AML-193 (cell line): ENCODE results near the gene KTN1.

ENCODE experiments used
- DNase-seq, 2 experiments: peaks; one replicate each; lab custom pipeline; 2025; lab: John Stamatoyannopoulos, UW

The KTN1 gene

GRCh38 chr14:55681096-55681495 is 101.1 kb downstream of the KTN1 start:
- DNase-seq = no peak

- no peak for DNase-seq
Observed at GRCh38 chr14:55684956-55685584, 105.1 kb downstream of the KTN1 start.

- no peak for DNase-seq
Observed at GRCh38 chr14:55686713-55687112, 106.7 kb downstream of the KTN1 start.

DNA sequence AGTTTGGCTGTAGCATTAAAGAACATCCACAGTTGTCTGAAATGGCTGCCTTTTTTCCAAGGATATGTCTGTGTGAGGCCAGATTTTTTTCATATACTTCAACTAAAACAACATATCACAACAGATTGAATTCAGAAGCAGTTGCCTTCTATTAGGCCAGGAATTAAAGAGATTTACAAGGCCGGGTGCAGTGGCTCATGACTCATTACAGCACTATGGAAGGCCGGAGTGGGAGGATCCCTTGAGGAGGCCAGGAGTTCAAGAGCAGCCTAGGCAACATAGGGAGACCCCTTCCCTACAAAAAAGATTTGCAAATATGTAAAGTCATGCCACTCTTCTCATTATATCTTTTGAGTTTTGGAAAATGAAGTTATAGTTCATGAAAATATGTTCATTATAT is 108.6 kb downstream of the KTN1 start:
- DNase-seq = no peak

- no peak for DNase-seq
Observed at GRCh38 chr14:55689981-55690871, 110.2 kb downstream of the KTN1 start.

DNA sequence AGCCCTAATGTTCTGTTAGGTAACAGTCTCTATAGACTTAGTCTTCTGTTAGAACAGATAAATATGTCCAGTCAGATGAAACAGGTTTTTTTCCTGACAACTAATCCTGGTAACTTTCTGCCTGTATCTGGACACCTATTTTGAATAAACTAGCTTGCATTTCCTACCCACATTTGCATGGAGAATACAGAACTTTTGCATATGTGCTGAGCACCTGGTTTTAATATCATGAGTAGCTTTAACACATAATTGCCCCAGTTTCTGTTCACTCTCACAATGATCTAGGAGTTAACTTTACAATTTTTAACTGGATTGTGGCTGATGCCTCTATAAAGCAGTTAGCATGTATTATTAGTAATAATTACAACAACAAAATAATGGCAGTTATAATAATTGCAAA is 111.7 kb downstream of the KTN1 start:
- DNase-seq = no peak

GRCh38 chr14:55693904-55694303 is 113.9 kb downstream of the KTN1 start:
- DNase-seq = no peak

GRCh38 chr14:55697414-55697861 is 117.4 kb downstream of the KTN1 start:
- DNase-seq = no peak

DNA sequence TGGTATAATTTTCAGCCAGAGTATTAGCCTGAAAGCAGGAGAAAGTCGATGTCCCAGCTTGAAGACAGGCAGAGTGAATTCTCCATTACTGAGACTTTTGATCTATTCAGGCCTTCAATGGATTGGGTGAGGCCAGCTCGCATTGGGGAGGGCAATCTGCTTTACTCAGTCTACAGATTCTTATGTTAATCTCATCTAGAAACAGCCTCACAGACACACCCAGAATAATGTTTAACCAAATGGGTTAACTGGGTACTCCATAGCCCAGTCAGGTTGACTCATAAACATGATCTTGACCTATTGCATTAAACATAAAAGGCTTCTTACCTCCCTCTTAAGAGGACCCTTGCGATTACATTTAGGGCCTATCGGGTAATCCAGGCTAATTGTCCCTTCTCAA is 118.0 kb downstream of the KTN1 start:
- DNase-seq = no peak

- DNase-seq = no peak
Observed at GRCh38 chr14:55699131-55700057, 119.4 kb downstream of the KTN1 start.

GRCh38 chr14:55701638-55702037 is 121.6 kb downstream of the KTN1 start:
- DNase-seq = no peak

DNA sequence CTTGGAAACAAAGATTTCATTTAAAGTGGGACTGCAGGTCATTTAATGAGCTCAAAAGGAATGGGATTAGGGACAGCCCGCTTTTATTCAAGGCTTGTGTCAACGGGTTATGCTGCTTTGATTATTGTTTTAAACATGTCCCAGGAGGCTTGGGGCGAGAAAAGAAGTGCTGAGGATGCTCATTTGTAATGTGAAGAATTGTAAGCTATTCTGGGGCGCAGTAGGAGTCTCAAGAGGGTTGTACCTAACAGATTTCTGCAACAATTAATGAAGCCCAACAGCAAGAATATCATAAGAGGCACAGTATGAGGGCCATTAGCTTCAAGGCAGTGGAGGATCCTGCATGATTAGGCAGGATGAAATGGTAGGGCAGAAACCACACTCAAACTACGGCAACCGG is 122.5 kb downstream of the KTN1 start:
- no peak for DNase-seq

- no peak for DNase-seq
Observed at GRCh38 chr14:55704654-55705053, 124.6 kb downstream of the KTN1 start.

GRCh38 chr14:55705651-55706364 is 125.8 kb downstream of the KTN1 start:
- DNase-seq = no peak

DNA sequence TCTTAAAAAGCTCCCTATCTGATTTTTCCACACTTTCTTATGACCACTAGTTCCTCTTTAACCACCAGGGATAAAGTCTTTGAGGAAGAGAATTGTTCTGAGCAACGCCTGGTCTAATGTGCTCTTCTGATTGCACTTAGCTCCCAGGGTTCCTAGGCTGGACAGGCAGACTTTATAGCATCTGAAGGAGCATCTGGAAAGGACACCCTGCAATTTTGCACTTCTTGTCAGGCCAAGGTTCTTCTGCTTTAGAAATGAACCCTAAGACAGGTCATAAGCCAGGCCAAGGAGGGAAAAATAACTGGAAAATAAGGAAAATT is 126.3 kb downstream of the KTN1 start:
- no peak for DNase-seq

GRCh38 chr14:55706893-55707292 is 126.9 kb downstream of the KTN1 start:
- no peak for DNase-seq

DNA sequence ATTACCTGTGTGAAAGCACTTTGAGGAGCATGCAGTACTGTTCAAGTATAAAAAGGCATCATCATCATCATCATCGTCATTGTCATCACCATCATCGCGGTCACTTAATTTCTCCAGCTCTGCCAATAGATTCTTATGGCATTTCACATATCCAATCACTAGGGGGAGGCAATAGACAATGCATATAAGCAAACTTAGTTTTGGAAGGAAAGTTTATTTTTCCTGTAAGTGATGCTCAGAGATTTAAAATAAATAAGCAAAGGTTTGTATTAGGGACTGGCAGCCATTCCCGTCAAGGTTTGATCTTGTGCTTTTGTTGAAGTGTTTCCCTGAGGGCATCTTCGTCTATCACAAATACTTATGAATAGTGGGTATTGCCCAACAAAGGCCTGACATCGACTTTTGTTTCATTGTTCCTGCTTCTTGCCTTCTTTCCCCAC is 127.4 kb downstream of the KTN1 start:
- peak in 1 of 2 experiments; percentile 42 for DNase-seq

GRCh38 chr14:55710506-55711041 is 130.6 kb downstream of the KTN1 start:
- no peak for DNase-seq

- no peak for DNase-seq
Observed at GRCh38 chr14:55711175-55711811, 131.3 kb downstream of the KTN1 start.

DNA sequence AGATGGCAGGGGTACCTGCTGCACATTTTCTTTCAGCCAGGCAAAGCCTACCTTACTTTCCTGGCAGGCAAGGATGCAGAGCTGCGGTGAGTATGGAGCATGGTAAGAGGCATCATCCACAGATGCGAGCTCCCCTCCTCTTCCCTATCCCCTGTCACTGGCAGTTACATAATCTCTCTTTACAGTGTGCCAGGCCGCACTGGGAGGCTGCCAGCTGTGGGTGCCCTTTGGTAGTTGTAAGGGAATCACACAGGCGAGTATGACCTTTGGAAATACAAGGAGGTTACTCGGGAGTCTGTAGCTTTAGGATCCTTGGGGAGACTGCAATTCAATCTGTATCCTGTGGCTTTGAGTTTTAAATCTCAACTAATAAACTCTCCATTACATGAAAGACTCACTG is 132.5 kb downstream of the KTN1 start:
- no peak for DNase-seq

- peak; percentile 83 to 90 for DNase-seq
Observed at GRCh38 chr14:55713486-55713885, 133.5 kb downstream of the KTN1 start.
